GM20431 (cell line): Measurements from ENCODE around the gene GSTA1.
"Not testable (repeated sequence)": the region's sequence is repeated elsewhere in the genome, so short reads cannot be mapped to it uniquely, and the experiment has no call there.

ENCODE experiments used
- in situ Hi-C: fragments of 300-500 bp; cut with MseI, MboI; formaldehyde crosslinking; loops from one replicate; pipeline ENCODE4 v1.15.0; 2020; ENCODE audit warnings: low sequenced_read_pairs; ENCODE audit not compliant: unreplicated experiment

Gene GSTA1

GRCh38 chr6:52809777-52810176 lies 6.2 kb upstream of the GSTA1 start:
- in situ Hi-C loops, result not testable (repeated sequence)

- in situ Hi-C loops, result no loop called here
Observed at GRCh38 chr6:52808660-52809059, 5.0 kb upstream of the GSTA1 start.

GRCh38 chr6:52802806-52803205 lies 810 bp downstream of the GSTA1 start:
- in situ Hi-C loops, result no loop called here

GRCh38 chr6:52801188-52801841 lies 2.3 kb downstream of the GSTA1 start:
- in situ Hi-C loops, result no loop called here

GRCh38 chr6:52799272-52799671 lies 4.3 kb downstream of the GSTA1 start:
- in situ Hi-C loops, result not testable (repeated sequence)

GRCh38 chr6:52794366-52794765 lies 9.2 kb downstream of the GSTA1 start:
- in situ Hi-C loops, result not testable (repeated sequence)

GRCh38 chr6:52790861-52791260 lies 12.8 kb downstream of the GSTA1 start:
- in situ Hi-C loops, result no loop called here

GRCh38 chr6:52789658-52790057 lies 14.0 kb downstream of the GSTA1 start:
- in situ Hi-C loops, result not testable (repeated sequence)

GRCh38 chr6:52788478-52788877 lies 15.1 kb downstream of the GSTA1 start:
- in situ Hi-C loops, result no loop called here

- in situ Hi-C loops, result no loop called here
Observed at GRCh38 chr6:52787917-52788316, 15.7 kb downstream of the GSTA1 start.

- in situ Hi-C loops, result no loop called here
Observed at GRCh38 chr6:52786249-52786956, 17.2 kb downstream of the GSTA1 start.

GRCh38 chr6:52782696-52783274 lies 20.8 kb downstream of the GSTA1 start:
- in situ Hi-C loops, result not testable (repeated sequence)

GRCh38 chr6:52782209-52782608 lies 21.4 kb downstream of the GSTA1 start:
- in situ Hi-C loops, result not testable (repeated sequence)

- in situ Hi-C loops, result no loop called here
Observed at GRCh38 chr6:52779237-52779636, 24.4 kb downstream of the GSTA1 start.

- in situ Hi-C loops, result not testable (repeated sequence)
Observed at GRCh38 chr6:52776711-52777351, 26.8 kb downstream of the GSTA1 start.

GRCh38 chr6:52769399-52769798 lies 34.2 kb downstream of the GSTA1 start:
- in situ Hi-C loops, result not testable (repeated sequence)

- in situ Hi-C loops, result not testable (repeated sequence)
Observed at GRCh38 chr6:52767658-52768057, 36.0 kb downstream of the GSTA1 start.

- in situ Hi-C loops, result not testable (repeated sequence)
Observed at GRCh38 chr6:52763322-52763916, 40.2 kb downstream of the GSTA1 start, which contains the start of gene GSTA2. Gene GSTA2, minus strand, starts transcription at chr6:52763475. Its CDS starts 5,528 bp downstream, at chr6:52757947.

- in situ Hi-C loops, result not testable (repeated sequence)
Observed at GRCh38 chr6:52761673-52762491, 41.7 kb downstream of the GSTA1 start.
